Stimulated activated CD8-positive, alpha-beta memory T cell treated with anti-CD3 and anti-CD28 coated beads, Interleukin-7, amount 100 ng/mL, for 1 hour (primary cell): ENCODE measurements around the gene TUBG2.
A peak's percentile ranks its signal among the peaks of the same experiment; 100 is the strongest.
"Not testable (repeated sequence)": the region's sequence is repeated elsewhere in the genome, so short reads cannot be mapped to it uniquely, and the experiment has no call there.

ENCODE experiments used
- DNase-seq, 2 donors: peaks; one replicate each; pipeline ENCODE4 v3.0.0-alpha.2; 2020; ENCODE audit warnings: low read depth in 2 of 2

The TUBG2 gene

DNA sequence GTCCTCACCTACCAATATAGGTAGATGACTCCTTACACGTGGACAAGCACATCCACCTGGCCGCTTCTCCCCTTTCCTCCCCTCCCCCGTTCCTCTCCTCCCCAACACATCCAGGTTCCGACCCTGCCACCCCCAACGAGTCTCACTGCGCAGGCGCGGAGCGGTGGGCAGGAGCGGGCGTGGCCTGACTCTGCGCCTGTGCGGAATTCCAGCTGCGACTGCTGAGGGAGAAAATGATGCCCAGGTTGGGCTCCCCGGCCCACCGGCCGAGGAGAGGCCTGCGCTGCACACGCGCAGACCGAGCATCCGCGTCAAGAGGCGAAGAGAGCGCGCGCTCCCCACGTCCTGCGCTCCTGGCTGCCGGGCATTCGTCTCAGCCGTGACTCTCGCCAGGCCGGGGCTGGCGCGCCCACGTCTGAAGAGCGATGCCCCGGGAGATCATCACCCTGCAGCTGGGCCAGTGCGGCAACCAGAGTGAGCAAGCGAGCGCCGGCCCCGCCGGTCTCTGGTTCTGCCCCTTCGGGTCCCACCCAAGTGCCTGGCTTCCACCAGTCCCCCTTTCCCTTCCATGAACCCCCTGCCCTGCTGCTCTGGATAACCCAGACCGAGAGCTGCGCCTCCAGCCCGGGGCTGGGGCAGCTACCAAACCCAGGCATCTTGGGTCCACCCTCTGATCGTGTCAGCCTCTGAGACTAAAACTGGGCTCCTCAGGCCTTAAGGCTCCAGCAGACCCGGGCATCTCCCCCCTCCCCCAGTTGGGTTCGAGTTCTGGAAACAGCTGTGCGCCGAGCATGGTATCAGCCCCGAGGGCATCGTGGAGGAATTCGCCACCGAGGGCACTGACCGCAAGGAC is at the start of gene TUBG2:
TSS of gene TUBG2 (plus strand) at position 206 of the 853 bp plus-strand sequence. CDS start at position 426, 220 bp downstream.
- DNase-seq: peak; percentile 43 to 53

- not testable (repeated sequence) for DNase-seq
Observed at GRCh38 chr17:42609814-42610801, 49.0 kb upstream of the TUBG2 start.

GRCh38 chr17:42612013-42612412 is 47.1 kb upstream of the TUBG2 start:
- DNase-seq: no peak

GRCh38 chr17:42613699-42614295 is 45.3 kb upstream of the TUBG2 start:
- no peak for DNase-seq

GRCh38 chr17:42617956-42618431 is 41.1 kb upstream of the TUBG2 start:
- DNase-seq: no peak

GRCh38 chr17:42618442-42619150 is 40.5 kb upstream of the TUBG2 start:
- no peak for DNase-seq

DNA sequence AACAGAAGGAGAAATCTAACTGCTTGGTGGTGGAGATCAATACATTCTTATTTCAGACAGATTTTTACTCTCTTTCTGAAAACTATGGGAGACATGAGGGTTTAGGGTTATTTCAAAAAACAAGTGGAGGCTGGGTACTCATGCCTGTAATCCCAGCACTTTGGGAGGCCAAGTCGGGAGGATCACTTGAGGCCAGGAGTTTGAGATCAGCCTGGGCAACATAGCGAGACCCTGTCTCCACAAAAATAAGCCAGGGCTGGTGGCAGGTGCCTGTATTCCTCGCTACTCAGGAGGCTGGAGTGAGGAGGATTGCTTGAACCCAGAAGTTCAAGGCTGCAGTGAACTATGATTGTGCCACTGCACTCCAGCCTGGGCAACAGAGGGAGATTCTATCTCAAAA is 37.1 kb upstream of the TUBG2 start:
- DNase-seq: not testable (repeated sequence)

- DNase-seq: no peak
Observed at GRCh38 chr17:42623271-42623670, 35.8 kb upstream of the TUBG2 start.

DNA sequence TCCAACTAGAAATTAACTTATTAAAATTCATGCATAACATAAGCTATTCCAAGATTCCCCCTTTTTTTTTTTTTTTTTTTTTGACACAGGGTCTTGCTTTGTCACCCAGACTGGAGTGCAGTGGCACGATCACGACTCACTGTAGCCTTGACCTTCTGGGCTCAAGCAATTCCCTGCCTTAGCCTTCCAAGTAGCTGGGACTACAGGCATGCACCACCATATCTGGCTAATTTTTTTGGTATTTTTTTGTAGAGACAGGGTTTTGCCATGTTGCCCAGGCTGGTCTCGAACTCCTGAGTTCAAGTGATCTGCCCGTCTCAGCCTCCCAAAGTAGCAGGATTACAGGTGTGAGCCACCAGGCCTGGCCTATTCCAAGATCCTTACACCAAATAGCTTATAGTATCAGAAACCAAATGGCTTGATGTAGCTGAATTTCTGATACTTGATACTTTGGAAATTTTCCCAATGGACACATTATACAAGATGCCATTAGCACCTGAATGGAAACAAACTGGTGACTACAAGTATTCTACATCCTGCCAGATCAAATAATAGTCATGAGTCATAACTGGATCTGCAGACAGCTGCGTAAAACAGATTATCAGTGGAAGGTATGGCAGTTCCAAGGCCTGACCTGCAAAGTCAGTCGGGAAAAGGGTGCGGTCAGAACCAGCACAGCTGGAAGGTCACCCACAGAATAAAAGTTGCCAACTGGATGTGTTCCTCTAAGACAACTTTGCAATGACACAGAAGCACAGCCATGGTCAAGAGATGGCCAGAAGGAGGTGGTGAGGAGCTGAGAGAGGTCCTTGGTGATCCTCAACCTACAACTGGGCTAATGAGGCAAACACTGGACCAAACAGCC is 35.1 kb upstream of the TUBG2 start:
- no peak for DNase-seq

DNA sequence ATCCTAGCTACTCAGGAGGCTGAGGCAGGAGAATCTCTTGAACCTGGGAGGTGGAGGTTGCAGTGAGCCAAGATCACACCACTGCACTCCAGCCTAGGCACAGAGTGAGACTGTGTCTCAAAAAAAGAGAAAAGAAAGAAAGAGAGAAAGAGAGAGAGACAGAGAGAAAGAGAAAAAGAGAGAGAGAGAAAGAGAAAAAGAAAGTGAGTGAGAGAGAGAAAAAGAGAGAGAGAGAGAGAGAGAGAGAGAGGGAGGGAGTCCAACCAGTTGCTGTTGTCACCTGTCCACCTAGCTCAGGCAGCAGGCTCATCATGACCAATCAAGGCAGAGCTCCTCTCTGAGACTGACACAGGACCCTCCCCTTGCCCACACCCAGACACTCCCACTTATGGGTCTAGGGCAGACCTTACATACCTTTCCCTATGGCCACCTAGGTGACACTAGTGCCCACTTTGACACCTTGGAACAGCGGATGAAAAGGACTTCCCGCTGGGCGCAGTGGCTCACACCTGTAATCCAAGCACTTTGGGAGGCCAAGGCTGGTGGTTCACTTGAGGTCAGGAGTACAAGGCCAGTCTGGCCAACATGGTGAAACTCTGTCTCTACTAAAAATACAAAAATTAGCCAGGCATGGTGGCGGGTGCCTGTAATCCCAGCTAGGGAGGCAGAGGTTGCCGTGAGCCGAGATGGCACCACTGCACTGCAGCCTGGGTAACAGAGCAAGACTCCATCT is 31.9 kb upstream of the TUBG2 start:
- not testable (repeated sequence) for DNase-seq

- DNase-seq: no peak
Observed at GRCh38 chr17:42629411-42630009, 29.6 kb upstream of the TUBG2 start.

DNA sequence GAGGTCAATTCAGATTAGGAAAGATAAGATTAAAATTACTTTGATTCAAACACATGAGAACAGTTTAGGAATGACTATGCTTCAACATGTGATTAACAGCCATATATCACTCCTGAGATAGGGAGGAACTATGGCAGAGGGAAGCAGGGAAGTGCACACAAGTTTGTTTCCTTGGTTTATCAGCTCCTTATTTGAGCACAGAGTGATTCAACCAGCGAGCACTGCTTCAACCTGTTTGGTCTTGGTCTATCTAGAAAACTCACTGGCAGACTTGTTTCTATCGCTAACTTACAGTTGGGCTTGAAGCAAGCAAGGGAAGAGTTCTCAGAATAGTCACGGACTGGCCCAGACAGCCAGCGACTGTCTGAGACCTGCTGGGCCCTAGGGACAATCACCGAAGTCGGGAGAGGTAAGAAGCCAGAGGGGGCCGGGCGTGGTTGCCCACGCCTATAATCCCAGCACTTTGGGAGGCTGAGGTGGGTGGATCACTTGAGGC is 26.1 kb upstream of the TUBG2 start:
- DNase-seq: no peak

DNA sequence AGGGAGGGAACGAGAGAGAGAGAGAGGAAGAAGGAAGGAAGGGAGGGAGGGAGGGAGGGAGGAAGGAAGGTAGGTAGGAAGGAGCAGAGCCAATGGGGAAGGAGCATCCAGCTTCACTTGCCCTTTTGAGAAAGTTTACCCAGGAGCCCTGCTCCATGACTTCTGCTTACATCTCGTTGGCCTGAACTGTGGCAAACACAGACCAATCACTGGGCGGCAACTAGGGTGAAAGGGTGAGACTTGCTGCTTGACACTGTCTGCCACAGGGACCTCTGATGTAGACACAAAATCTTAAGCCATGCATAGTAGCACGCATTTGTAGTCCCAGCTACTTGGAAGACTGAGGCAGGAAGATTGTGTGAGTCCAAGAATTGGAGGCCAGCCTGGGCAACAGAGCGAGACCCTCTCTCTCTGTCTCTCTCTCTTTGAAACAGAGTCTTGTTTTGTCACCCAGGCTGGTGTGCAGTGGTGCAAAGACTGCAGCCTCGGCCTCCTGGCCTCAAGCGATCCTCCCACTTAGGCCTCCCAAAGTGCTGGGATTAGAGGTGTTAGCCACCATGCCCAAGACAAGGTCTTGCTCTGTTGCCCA is 19.5 kb upstream of the TUBG2 start:
- DNase-seq: no peak

- no peak for DNase-seq
Observed at GRCh38 chr17:42640121-42640520, 19.0 kb upstream of the TUBG2 start.

GRCh38 chr17:42642336-42642735 is 16.7 kb upstream of the TUBG2 start:
- no peak for DNase-seq

DNA sequence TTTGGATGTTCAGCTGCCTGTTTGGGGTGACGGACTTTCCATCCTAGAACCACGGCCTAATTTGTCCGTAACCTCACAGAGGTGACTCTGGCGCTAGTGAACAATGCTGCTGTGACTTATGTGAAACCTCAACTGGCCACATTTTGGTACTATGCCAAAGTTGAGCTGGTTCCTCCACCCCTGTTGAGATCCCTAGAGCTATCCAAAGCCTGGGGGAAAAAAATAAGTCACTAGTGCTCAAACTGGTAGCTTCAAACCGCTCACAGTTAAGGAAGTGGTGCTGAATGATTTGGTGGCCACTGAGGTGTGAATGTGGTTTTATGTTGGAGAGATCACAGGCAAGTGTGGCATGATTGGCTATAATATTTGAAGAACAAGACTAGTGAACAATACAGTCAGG is 11.3 kb upstream of the TUBG2 start:
- DNase-seq: no peak

GRCh38 chr17:42651392-42651791 is 7.7 kb upstream of the TUBG2 start:
- no peak for DNase-seq
